DMS 273 (cell line): ENCODE measurements around the gene ZNRF4.

Experiments used
- DNase-seq: peaks from one replicate; lab custom pipeline; 2025; ENCODE audit not compliant: unreplicated experiment; lab: John Stamatoyannopoulos, UW

ZNRF4 gene

DNA sequence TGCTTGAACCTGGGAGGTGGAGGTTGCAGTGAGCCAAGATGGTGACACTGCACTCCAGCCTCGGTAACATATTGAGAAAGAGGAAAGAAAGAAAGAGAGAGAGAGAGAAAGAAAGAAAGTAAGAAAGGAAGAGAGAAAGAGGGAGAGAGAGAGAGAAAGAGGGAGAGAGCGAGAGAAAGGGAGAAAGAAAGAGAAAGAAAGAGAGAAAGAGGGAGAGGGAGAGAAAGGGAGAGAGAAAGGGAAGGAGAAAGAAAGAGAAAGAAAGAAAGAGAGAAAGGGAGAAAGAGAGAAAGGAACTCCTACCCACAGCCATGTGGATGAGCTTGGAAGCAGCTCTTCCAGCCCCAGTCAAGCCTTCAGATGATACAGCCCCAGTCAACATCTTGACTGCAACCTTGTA is 46.7 kb downstream of the ZNRF4 start:
- DNase-seq = no peak

DNA sequence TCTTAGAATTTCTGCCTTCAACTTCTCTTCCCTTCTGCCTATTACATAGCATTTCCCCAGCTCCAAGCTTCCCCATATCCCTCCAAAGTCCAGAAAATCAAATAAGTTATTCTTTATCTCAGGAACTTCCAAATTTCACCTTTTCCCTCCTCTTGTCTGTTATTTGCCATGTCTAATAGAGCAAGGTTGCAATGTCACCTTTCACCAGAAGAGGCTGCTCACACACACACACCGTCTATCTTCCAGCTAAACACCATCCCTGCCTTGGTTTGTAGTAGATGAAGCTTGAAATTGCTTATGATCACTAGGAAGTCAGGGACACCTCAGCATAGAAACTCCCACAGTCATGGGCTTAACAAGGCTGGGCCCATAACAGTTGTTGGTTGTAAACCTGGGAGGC is 48.4 kb downstream of the ZNRF4 start:
- DNase-seq = peak; percentile 40

DNA sequence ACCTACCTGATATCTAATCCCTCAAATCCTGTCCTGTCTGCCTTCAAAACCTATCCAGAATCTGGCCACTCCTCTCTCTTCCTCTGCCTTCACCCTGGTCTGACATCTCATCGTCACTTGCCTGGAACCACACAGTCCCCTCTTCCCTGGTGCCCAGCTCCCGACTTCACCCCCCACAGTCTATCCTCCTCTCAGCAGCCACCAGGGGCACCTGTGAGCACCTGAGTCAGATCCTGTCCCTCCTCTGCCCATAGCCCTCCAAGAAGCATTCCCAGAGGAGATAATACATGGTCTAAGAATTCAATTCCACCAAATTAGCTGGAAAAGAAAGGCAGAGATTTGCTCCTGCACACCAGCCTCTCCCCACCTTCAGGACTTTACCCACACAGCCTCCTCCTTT is 48.9 kb downstream of the ZNRF4 start:
- DNase-seq = peak; percentile 27
